HepG2 (cell line): ENCODE measurements around the gene ZNRF3. TPM values are rescaled to one million over a fixed set of nuclear protein-coding genes. Genes with fewer than 3 reads are reported as not detected.
A peak's percentile ranks its signal among the peaks of the same experiment; 100 is the strongest.

Experiments
- ARNTL ChIP-seq: sonication (generic); formaldehyde crosslinking; IDR thresholded peaks from 2 replicates; pipeline ENCODE4 v1.4.0; 2020; ENCODE audit warnings: mild to moderate bottlenecking, missing genetic modification reagents
- EHMT2 ChIP-seq: fragments of 200-600 bp; sonication (generic); IDR thresholded peaks from 2 replicates; pipeline ENCODE4 v1.7.0; 2017; ENCODE audit warnings: antibody characterized with exemption, low read depth, low read length, borderline replicate concordance
- EP300 ChIP-seq, 3 experiments: sonication (generic) in 1 of 3; formaldehyde crosslinking in 1 of 3; IDR thresholded peaks; 2 replicates each; pipeline versions ENCODE4 v1.5.1 to v1.6.1; 2011 to 2020; ENCODE audit warnings: low read depth in 2 of 3, low read length in 2 of 3, borderline replicate concordance in 1 of 3, improper control_type of control experiment in 1 of 3, mild to moderate bottlenecking in 1 of 3, missing genetic modification reagents in 1 of 3, moderate library complexity in 1 of 3
- ISX ChIP-seq: sonication (generic); formaldehyde crosslinking; conservative IDR thresholded peaks from 2 replicates; pipeline ENCODE4 v1.5.0; 2020; ENCODE audit warnings: missing genetic modification reagents
- JUN ChIP-seq: sonication (generic); formaldehyde crosslinking; IDR thresholded peaks from 2 replicates; pipeline ENCODE4 v1.4.0; 2020; ENCODE audit warnings: mild to moderate bottlenecking, missing genetic modification reagents
- KLF12 ChIP-seq: sonication (generic); formaldehyde crosslinking; IDR thresholded peaks from 2 replicates; pipeline ENCODE4 v1.4.0; 2020; ENCODE audit warnings: missing genetic modification reagents, borderline replicate concordance
- RORA ChIP-seq: sonication (generic); formaldehyde crosslinking; IDR thresholded peaks from 2 replicates; pipeline ENCODE4 v1.5.0; 2020; ENCODE audit warnings: mild to moderate bottlenecking, missing genetic modification reagents, moderate library complexity
- RXRB ChIP-seq: IDR thresholded peaks from 2 replicates; pipeline ENCODE4 v1.6.1; 2016; ENCODE audit warnings: borderline replicate concordance, missing genetic modification reagents, missing compliant biosample characterization
- SMAD9 ChIP-seq: sonication (generic); formaldehyde crosslinking; IDR thresholded peaks from 2 replicates; pipeline ENCODE4 v1.5.1; 2020; ENCODE audit warnings: mild to moderate bottlenecking, missing genetic modification reagents
- SPEN ChIP-seq: sonication (generic); formaldehyde crosslinking; IDR thresholded peaks from 2 replicates; pipeline ENCODE4 v1.5.1; 2020; ENCODE audit warnings: low read depth, mild to moderate bottlenecking, missing genetic modification reagents
- SSRP1 ChIP-seq: IDR thresholded peaks from 2 replicates; pipeline ENCODE4 v1.6.1; 2016; ENCODE audit warnings: control low read depth
- TAF15 ChIP-seq: fragments of 200-400 bp; formaldehyde crosslinking; IDR thresholded peaks from one replicate; pipeline ENCODE4 v1.6.1; 2018; ENCODE audit warnings: mild to moderate bottlenecking, low read depth, low read length; ENCODE audit not compliant: poor library complexity, severe bottlenecking
- ZBTB21 ChIP-seq: sonication (generic); formaldehyde crosslinking; IDR thresholded peaks from 2 replicates; pipeline ENCODE4 v1.4.0; 2020; ENCODE audit warnings: missing genetic modification reagents
- ZBTB3 ChIP-seq: sonication (generic); formaldehyde crosslinking; IDR thresholded peaks from 2 replicates; pipeline ENCODE4 v1.4.0; 2020; ENCODE audit warnings: low read depth, mild to moderate bottlenecking, moderate library complexity, missing genetic modification reagents, borderline replicate concordance
- ZMYM4 ChIP-seq: sonication (generic); formaldehyde crosslinking; IDR thresholded peaks from 2 replicates; pipeline ENCODE4 v1.8.1; 2023; ENCODE audit warnings: mild to moderate bottlenecking, missing genetic modification reagents
- ZNF230 ChIP-seq: sonication (generic); formaldehyde crosslinking; IDR thresholded peaks from 2 replicates; pipeline ENCODE4 v1.4.0; 2020; ENCODE audit warnings: mild to moderate bottlenecking, missing genetic modification reagents
- ZNF354B ChIP-seq: sonication (generic); formaldehyde crosslinking; IDR thresholded peaks from 2 replicates; pipeline ENCODE4 v1.8.0; 2022; ENCODE audit warnings: mild to moderate bottlenecking, missing genetic modification reagents
- ZNF670 ChIP-seq: sonication (generic); formaldehyde crosslinking; IDR thresholded peaks from 2 replicates; pipeline ENCODE4 v1.8.0; 2022; ENCODE audit warnings: mild to moderate bottlenecking, missing genetic modification reagents, borderline replicate concordance
- ZNF674 ChIP-seq: sonication (generic); formaldehyde crosslinking; IDR thresholded peaks from 2 replicates; pipeline ENCODE4 v1.5.0; 2020; ENCODE audit warnings: low read depth, mild to moderate bottlenecking, missing genetic modification reagents
- ZNF816 ChIP-seq: sonication (generic); formaldehyde crosslinking; IDR thresholded peaks from 2 replicates; pipeline ENCODE4 v1.8.0; 2022; ENCODE audit warnings: missing genetic modification reagents, mild to moderate bottlenecking, borderline replicate concordance
- ZNF841 ChIP-seq: sonication (generic); formaldehyde crosslinking; IDR thresholded peaks from 2 replicates; pipeline ENCODE4 v1.8.1; 2023; ENCODE audit warnings: missing genetic modification reagents, borderline replicate concordance
- polyA plus RNA-seq, 8 experiments: library from polyadenylated mRNA; depleted of rRNA in 3 of 8; stranded (reverse) in 7 of 8; unstranded in 1 of 8; fragments of >200 nt; fragmentation: Illumina TruSeq in 4 of 8; extraction: Trizol in 4 of 8; gene quantifications; 2 replicates each; pipeline versions ENCODE4 v1.2.1 to v1.2.3, GENCODE V29; 2011 to 2016; ENCODE audit warnings: low read depth in 4 of 8, missing spikeins in 1 of 8, mixed read lengths in 1 of 8; ENCODE audit not compliant: insufficient read depth in 1 of 8
- total RNA-seq, 5 experiments: library from RNA; depleted of rRNA; stranded (reverse); fragments of >200 nt; fragmentation: Illumina TruSeq; extraction: Trizol; gene quantifications; 2 replicates each; pipeline ENCODE4 v1.2.3, GENCODE V29; 2016; ENCODE audit warnings: low read depth in 1 of 5
- TF ChIP-seq, protein P1 (sequence below): sonication (generic); formaldehyde crosslinking; IDR thresholded peaks from 2 replicates; pipeline ENCODE4 v1.5.0; 2020; ENCODE audit warnings: mild to moderate bottlenecking, missing genetic modification reagents
- TF ChIP-seq, protein P2 (sequence below): sonication (generic); formaldehyde crosslinking; IDR thresholded peaks from 2 replicates; pipeline ENCODE4 v1.9.0; 2022; ENCODE audit warnings: low read depth, missing genetic modification reagents
- TF ChIP-seq, protein P3 (sequence below): sonication (generic); formaldehyde crosslinking; IDR thresholded peaks from 2 replicates; pipeline ENCODE4 v1.5.1; 2020; ENCODE audit warnings: mild to moderate bottlenecking, moderate library complexity, missing genetic modification reagents

The ZNRF3 gene
- total and polyA plus RNA-seq, 2 of the 13 experiments (the other 11 are each of a cell fraction or from before 2014, with no cell fraction given): 20.3 to 36.7 TPM

DNA sequence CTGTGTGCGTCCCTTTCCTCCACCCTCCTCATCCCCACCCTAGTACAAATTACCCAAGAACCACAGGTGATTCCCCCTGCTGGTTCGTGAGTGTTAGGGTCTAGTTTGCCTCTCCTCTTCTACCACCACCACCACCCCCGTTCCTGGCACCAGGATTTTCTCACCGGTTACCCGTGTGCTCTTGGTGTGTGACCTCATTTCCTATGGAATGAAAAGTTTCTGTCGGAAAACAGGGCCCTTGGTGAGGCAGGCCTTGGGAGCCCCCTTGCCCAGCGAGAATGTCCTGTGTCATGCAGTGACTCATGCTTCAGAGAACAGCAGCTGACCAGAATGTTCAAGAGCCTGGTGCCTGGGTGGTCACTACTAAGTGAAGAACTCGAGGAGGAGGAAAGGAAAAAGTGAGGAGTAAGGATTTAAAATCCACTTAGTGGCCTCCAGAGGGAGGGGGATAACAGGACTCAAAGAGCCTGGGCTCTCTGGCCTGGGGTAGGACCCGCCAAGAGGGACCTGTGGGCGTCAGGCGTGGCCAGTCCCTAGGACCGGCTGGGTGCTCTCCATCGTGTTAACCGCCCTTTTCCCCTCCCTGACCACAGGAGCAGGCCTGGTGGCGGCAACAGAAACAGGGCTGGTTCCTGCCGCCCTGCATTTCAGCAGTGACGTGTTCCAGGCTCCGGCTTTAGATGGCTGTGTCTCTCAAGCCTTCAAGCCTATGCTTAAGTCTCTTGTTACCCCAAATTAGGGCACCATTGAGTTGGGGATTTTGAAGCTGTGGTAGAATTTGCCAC, 148.0 kb downstream of the ZNRF3 start (continued):
- TF ChIP-seq, protein P1, sequence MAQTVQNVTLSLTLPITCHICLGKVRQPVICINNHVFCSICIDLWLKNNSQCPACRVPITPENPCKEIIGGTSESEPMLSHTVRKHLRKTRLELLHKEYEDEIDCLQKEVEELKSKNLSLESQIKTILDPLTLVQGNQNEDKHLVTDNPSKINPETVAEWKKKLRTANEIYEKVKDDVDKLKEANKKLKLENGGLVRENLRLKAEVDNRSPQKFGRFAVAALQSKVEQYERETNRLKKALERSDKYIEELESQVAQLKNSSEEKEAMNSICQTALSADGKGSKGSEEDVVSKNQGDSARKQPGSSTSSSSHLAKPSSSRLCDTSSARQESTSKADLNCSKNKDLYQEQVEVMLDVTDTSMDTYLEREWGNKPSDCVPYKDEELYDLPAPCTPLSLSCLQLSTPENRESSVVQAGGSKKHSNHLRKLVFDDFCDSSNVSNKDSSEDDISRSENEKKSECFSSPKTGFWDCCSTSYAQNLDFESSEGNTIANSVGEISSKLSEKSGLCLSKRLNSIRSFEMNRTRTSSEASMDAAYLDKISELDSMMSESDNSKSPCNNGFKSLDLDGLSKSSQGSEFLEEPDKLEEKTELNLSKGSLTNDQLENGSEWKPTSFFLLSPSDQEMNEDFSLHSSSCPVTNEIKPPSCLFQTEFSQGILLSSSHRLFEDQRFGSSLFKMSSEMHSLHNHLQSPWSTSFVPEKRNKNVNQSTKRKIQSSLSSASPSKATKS: no peak
- TF ChIP-seq ZNF670 (CRISPR knock-in tag): no peak
- 0 out of 2 replicates have a peak, but pooled peaks have one; percentile 8 for TF ChIP-seq EHMT2
- TF ChIP-seq ISX (CRISPR knock-in tag): no peak
- TF ChIP-seq ZNF674 (CRISPR knock-in tag): no peak
- no peak for TF ChIP-seq ZNF354B (CRISPR knock-in tag)
- no peak for TF ChIP-seq TAF15
- TF ChIP-seq JUN (CRISPR knock-in tag): peak; percentile 63
- TF ChIP-seq ZBTB21: peak; percentile 87
- 0 out of 2 replicates have a peak, but pooled peaks have one; percentile 40 for TF ChIP-seq ZBTB3 (CRISPR knock-in tag)
- TF ChIP-seq, protein P2, sequence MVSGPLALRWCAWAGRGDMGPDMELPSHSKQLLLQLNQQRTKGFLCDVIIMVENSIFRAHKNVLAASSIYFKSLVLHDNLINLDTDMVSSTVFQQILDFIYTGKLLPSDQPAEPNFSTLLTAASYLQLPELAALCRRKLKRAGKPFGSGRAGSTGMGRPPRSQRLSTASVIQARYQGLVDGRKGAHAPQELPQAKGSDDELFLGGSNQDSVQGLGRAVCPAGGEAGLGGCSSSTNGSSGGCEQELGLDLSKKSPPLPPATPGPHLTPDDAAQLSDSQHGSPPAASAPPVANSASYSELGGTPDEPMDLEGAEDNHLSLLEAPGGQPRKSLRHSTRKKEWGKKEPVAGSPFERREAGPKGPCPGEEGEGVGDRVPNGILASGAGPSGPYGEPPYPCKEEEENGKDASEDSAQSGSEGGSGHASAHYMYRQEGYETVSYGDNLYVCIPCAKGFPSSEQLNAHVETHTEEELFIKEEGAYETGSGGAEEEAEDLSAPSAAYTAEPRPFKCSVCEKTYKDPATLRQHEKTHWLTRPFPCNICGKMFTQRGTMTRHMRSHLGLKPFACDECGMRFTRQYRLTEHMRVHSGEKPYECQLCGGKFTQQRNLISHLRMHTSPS (CRISPR knock-in tag): 0 out of 2 replicates have a peak, but pooled peaks have one; percentile 5
- TF ChIP-seq RORA: no peak
- no peak for TF ChIP-seq ARNTL (CRISPR knock-in tag)
- TF ChIP-seq KLF12: no peak
- TF ChIP-seq, protein P3, sequence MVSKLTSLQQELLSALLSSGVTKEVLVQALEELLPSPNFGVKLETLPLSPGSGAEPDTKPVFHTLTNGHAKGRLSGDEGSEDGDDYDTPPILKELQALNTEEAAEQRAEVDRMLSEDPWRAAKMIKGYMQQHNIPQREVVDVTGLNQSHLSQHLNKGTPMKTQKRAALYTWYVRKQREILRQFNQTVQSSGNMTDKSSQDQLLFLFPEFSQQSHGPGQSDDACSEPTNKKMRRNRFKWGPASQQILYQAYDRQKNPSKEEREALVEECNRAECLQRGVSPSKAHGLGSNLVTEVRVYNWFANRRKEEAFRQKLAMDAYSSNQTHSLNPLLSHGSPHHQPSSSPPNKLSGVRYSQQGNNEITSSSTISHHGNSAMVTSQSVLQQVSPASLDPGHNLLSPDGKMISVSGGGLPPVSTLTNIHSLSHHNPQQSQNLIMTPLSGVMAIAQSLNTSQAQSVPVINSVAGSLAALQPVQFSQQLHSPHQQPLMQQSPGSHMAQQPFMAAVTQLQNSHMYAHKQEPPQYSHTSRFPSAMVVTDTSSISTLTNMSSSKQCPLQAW (CRISPR knock-in tag): peak; percentile 41; the same call in 1 of the 2 replicates
- TF ChIP-seq RXRB (CRISPR knock-in tag): peak; percentile 35; the same call in 1 of the 2 replicates
- no peak for TF ChIP-seq SMAD9
- TF ChIP-seq ZNF816: no peak
- no peak for TF ChIP-seq ZNF230 (CRISPR knock-in tag)
- TF ChIP-seq EP300 (IDR thresholded peaks at IDR 0.05; ENCODE audit: low read depth in 2 of 2, low read length in 2 of 2): peak in 1 of 2 experiments; percentile 68; a peak in 2 of 4 replicates
- TF ChIP-seq EP300 (CRISPR knock-in tag; IDR thresholded peaks at IDR 0.05; ENCODE audit: borderline replicate concordance): peak; percentile 53; the same call in 1 of the 2 replicates
- no peak for TF ChIP-seq SSRP1
- TF ChIP-seq ZMYM4: no peak
- TF ChIP-seq SPEN (CRISPR knock-in tag): no peak; the same call in 1 of the 2 replicates
- no peak for TF ChIP-seq ZNF841 (CRISPR knock-in tag)
